DND-41 (cell line): ENCODE results near the gene KCNQ1OT1.

Source experiments
- ATAC-seq: fragments of 200-7000 bp; cut with Tn5 transposase; 3 replicates; pipeline ENCODE4 v1.9.1; 2021; ENCODE audit warnings: low read depth; ENCODE audit not compliant: insufficient read depth
- DNase-seq: peaks from one replicate; pipeline ENCODE4 v3.0.0-alpha.2; 2020
- H2AFZ ChIP-seq: 2 replicates; pipeline ENCODE4 v1.6.0; 2012; ENCODE audit warnings: low read depth, low read length
- H3K27ac ChIP-seq: 2 replicates; pipeline ENCODE4 v1.5.1; 2012; ENCODE audit warnings: low read length, inconsistent platforms
- H3K27me3 ChIP-seq: fragments of 200-600 bp; sonication (generic); 2 replicates; pipeline ENCODE4 v1.6.0; 2012; ENCODE audit warnings: low read length, mild to moderate bottlenecking, inconsistent platforms; ENCODE audit not compliant: insufficient read depth, poor library complexity
- H3K36me3 ChIP-seq: 2 replicates; pipeline ENCODE4 v1.5.1; 2012; ENCODE audit warnings: low read length, inconsistent platforms; ENCODE audit not compliant: insufficient read depth
- H3K4me1 ChIP-seq: 2 replicates; pipeline ENCODE4 v1.5.1; 2012; ENCODE audit warnings: mild to moderate bottlenecking, low read length; ENCODE audit not compliant: insufficient read depth
- H3K4me2 ChIP-seq: 2 replicates; pipeline ENCODE4 v1.6.0; 2012; ENCODE audit warnings: mild to moderate bottlenecking, moderate library complexity, low read length, inconsistent platforms; ENCODE audit not compliant: insufficient read depth
- H3K4me3 ChIP-seq, 2 experiments: fragments of 200-600 bp in 1 of 2; shearing (Covaris generic) in 1 of 2; 2 replicates each; pipeline ENCODE4 v1.5.1; 2012 to 2016; ENCODE audit warnings: inconsistent platforms in 2 of 2, low read length in 2 of 2, mild to moderate bottlenecking in 2 of 2, low read depth in 1 of 2, moderate library complexity in 1 of 2
- H3K79me2 ChIP-seq: 2 replicates; pipeline ENCODE4 v1.6.0; 2012; ENCODE audit warnings: low read length, inconsistent platforms; ENCODE audit not compliant: insufficient read depth
- H3K9ac ChIP-seq: 2 replicates; pipeline ENCODE4 v1.6.0; 2012; ENCODE audit warnings: low read depth, mild to moderate bottlenecking, inconsistent platforms, low read length, moderate library complexity
- H3K9me3 ChIP-seq: 2 replicates; pipeline ENCODE4 v1.5.1; 2012; ENCODE audit warnings: low read length, moderate library complexity, mild to moderate bottlenecking, inconsistent platforms; ENCODE audit not compliant: insufficient read depth, severe bottlenecking
- H4K20me1 ChIP-seq: 2 replicates; pipeline ENCODE4 v1.6.0; 2012; ENCODE audit warnings: low read length; ENCODE audit not compliant: insufficient read depth
- CTCF ChIP-seq: IDR thresholded peaks from 2 replicates; pipeline ENCODE4 v1.5.1; 2012; ENCODE audit warnings: borderline replicate concordance, low read length, moderate library complexity, mild to moderate bottlenecking; ENCODE audit not compliant: poor library complexity, severe bottlenecking; ENCODE audit errors: extremely low read depth
- EZH2 ChIP-seq: IDR thresholded peaks from 3 replicates; pipeline ENCODE4 v1.6.1; 2012; ENCODE audit warnings: borderline replicate concordance, low read depth, mild to moderate bottlenecking, moderate library complexity, low read length, inconsistent platforms; ENCODE audit not compliant: severe bottlenecking

Gene KCNQ1OT1

DNA sequence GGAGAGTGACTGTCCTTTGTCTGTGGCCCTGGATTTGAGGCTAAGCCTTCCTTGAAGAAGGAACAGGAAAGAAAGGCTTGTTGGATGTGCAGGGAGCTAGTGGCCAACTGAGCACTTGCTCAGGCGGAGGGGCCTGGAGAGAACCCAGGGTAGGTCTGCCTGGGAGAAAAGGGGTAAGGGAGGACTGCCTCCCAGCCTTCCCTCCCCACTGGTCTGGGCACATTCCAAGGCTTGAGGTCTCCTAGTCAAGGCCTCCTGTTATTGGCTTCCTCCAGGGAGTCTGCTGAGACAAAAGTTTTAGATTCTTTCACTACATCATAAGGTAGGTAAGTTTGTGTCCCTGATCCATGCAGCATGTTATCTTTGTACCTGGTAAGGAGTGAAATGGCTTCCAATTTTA is 15.2 kb downstream of the KCNQ1OT1 start:
- no peak overlapping the region for H3K4me2 ChIP-seq
- H3K27ac ChIP-seq: no peak overlapping the region
- no peak for ATAC-seq
- H3K9ac ChIP-seq: no peak overlapping the region
- H3K36me3 ChIP-seq: no peaks in the 10 kb centered on the region
- H3K27me3 ChIP-seq: no peaks in the 10 kb centered on the region
- no peak overlapping the region for H3K4me3 ChIP-seq
- H3K79me2 ChIP-seq: no peaks in the 10 kb centered on the region
- no peak for DNase-seq
- no peaks in the 10 kb centered on the region for H3K4me1 ChIP-seq
- H2AFZ ChIP-seq: no peak overlapping the region
- H3K9me3 ChIP-seq: no peaks in the 10 kb centered on the region
- TF ChIP-seq CTCF (no peak), EZH2 (no peak)
- peaks cover 8% of the 10 kb centered on the region for H4K20me1 ChIP-seq

DNA sequence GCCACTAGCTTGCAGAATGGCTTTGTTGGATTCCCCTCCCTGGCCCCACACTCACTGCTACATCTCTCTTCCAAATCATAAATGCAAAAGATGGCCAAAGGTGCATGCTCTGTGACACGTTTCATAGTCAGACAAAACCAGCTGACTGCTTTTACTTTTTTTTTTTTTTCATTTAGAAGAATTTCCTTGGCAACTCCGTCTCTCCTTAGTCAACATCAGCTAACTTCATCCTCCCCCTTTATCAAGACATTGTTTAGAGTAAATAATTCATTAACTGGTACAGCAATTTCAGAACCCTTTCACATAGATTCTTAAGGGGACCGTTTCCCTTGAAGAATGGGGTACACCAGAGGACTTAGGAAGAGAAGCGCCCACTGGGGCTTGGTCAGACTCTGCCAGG is 16.0 kb downstream of the KCNQ1OT1 start:
- no peaks in the 10 kb centered on the region for H3K27me3 ChIP-seq
- H3K9me3 ChIP-seq: no peaks in the 10 kb centered on the region
- no peaks in the 10 kb centered on the region for H3K4me1 ChIP-seq
- ATAC-seq (no peak), DNase-seq (no peak)
- no peak overlapping the region for H3K27ac ChIP-seq
- H2AFZ ChIP-seq: no peak overlapping the region
- TF ChIP-seq CTCF: no peak
- TF ChIP-seq EZH2: no peak
- no peak overlapping the region for H3K4me2 ChIP-seq
- peaks cover 5% of the 10 kb centered on the region; the same call in 1 of the 2 replicates for H4K20me1 ChIP-seq
- H3K4me3 ChIP-seq: no peak overlapping the region
- H3K36me3 ChIP-seq: no peaks in the 10 kb centered on the region
- H3K9ac ChIP-seq: no peak overlapping the region
- H3K79me2 ChIP-seq: no peaks in the 10 kb centered on the region

- H3K9me3 ChIP-seq: no peaks in the 10 kb centered on the region
- H3K9ac ChIP-seq: no peak overlapping the region
- no peak overlapping the region for H3K27ac ChIP-seq
- DNase-seq: no peak
- no peaks in the 10 kb centered on the region for H3K27me3 ChIP-seq
- no peak overlapping the region for H2AFZ ChIP-seq
- no peak overlapping the region for H3K4me2 ChIP-seq
- H3K4me1 ChIP-seq: no peaks in the 10 kb centered on the region
- no peaks in the 10 kb centered on the region for H3K36me3 ChIP-seq
- peaks cover 2% of the 10 kb centered on the region; the same call in 1 of the 2 replicates for H4K20me1 ChIP-seq
- no peaks in the 10 kb centered on the region for H3K79me2 ChIP-seq
- ATAC-seq: no peak
- no peak for TF ChIP-seq CTCF
- no peak for TF ChIP-seq EZH2
- no peak overlapping the region for H3K4me3 ChIP-seq
Observed at GRCh38 chr11:2681408-2682145, 18.2 kb downstream of the KCNQ1OT1 start.

DNA sequence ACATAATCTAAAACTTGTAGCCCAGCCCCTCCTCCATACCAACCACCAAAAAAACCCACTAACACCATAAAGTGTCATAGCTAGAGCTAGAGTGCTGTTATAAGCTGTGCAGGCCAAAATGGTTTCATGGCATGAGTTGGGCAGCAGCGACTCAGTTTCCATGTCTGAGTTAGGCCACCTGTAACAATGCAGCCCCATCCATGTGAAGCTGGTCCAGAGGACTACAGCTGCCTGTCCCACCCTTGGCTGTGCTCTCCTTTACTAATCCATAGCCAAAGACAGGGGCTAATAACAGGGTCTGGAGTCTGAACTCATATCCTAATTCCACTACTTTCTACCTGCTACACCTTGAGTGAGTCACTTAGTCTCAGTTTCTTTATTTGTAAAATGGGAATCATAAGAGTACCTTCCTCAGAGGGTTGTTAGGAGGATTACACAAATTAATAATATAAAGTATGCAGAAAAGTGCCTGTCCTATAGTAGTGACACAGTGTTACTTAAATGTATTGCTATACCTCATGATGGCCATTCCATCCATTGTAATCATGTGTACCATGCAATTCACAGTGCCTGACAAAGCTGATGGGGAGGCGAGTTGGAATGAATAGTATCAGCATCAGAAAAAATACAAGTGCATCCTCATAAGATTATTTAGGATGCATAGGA is 20.6 kb downstream of the KCNQ1OT1 start:
- Histone ChIP-seq H3K4me2 (no peak overlapping the region), H3K9me3 (no peaks in the 10 kb centered on the region), H3K4me3 (no peak overlapping the region), H3K27ac (no peak overlapping the region), H3K36me3 (no peaks in the 10 kb centered on the region), H3K79me2 (no peaks in the 10 kb centered on the region), H2AFZ (no peak overlapping the region), H3K4me1 (no peaks in the 10 kb centered on the region), H3K9ac (no peak overlapping the region), H3K27me3 (no peaks in the 10 kb centered on the region), H4K20me1 (peaks cover 2% of the 10 kb centered on the region; the same call in 1 of the 2 replicates)
- no peak for TF ChIP-seq CTCF
- no peak for TF ChIP-seq EZH2
- no peak for ATAC-seq
- DNase-seq: no peak
